Measurements from ENCODE around the gene DDX50.
"Not testable (repeated sequence)": the region's sequence is repeated elsewhere in the genome, so short reads cannot be mapped to it uniquely, and the experiment has no call there.

The DDX50 gene, protein sequence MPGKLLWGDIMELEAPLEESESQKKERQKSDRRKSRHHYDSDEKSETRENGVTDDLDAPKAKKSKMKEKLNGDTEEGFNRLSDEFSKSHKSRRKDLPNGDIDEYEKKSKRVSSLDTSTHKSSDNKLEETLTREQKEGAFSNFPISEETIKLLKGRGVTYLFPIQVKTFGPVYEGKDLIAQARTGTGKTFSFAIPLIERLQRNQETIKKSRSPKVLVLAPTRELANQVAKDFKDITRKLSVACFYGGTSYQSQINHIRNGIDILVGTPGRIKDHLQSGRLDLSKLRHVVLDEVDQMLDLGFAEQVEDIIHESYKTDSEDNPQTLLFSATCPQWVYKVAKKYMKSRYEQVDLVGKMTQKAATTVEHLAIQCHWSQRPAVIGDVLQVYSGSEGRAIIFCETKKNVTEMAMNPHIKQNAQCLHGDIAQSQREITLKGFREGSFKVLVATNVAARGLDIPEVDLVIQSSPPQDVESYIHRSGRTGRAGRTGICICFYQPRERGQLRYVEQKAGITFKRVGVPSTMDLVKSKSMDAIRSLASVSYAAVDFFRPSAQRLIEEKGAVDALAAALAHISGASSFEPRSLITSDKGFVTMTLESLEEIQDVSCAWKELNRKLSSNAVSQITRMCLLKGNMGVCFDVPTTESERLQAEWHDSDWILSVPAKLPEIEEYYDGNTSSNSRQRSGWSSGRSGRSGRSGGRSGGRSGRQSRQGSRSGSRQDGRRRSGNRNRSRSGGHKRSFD

GRCh38 chr10:68901105-68901927 is at the start of gene DDX50:
Gene DDX50 (plus strand): TSS chr10:68901315. CDS start chr10:68901385, 70 bp downstream.
- DNase-seq = peak; percentile 100

DNA sequence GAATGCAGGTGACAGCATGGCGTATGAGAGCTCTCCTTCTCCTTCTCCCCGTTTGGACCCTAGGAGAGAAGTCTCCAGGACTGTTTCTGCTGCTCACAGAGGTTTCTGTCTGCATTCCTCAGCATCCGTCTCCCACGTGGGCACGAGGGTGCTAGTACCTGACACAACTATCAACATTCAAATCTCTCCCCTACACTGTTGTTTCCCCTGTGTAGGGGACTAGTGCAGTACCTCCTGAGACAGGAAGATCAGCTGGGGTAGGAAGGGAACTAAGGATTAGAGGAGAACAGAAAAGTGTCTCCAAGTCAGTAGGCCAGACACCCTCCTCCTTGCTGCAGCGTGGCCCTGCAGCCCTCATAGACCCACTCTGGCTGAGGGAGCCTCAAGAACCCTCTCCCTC is 44.8 kb upstream of the DDX50 start:
- no peak for DNase-seq

GRCh38 chr10:68857005-68857404 is 44.1 kb upstream of the DDX50 start:
- no peak for DNase-seq

- DNase-seq = peak; percentile 44
Observed at GRCh38 chr10:68861253-68861652, 39.9 kb upstream of the DDX50 start.

- DNase-seq = no peak
Observed at GRCh38 chr10:68864611-68865010, 36.5 kb upstream of the DDX50 start.

DNA sequence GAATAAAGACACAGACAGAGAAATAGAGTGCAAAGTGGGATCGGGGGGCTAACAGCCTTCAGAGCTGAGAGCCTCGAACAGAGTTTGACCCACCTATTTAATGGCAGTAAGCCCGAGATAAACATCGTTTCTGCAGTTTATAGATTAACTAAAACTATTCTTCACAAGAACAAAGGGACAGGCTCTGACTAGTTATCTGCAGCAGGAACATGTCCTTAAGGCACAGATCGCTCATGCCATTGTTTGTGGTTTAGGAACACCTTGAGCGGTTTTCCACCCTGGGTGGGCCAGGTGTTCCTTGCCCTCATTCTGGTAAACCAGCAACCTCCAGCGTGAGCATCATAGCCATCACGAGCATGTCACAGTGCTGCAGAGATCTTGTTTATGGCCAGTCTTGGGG is 32.9 kb upstream of the DDX50 start:
- not testable (repeated sequence) for DNase-seq

GRCh38 chr10:68869623-68870022 is 31.5 kb upstream of the DDX50 start:
- no peak for DNase-seq

DNA sequence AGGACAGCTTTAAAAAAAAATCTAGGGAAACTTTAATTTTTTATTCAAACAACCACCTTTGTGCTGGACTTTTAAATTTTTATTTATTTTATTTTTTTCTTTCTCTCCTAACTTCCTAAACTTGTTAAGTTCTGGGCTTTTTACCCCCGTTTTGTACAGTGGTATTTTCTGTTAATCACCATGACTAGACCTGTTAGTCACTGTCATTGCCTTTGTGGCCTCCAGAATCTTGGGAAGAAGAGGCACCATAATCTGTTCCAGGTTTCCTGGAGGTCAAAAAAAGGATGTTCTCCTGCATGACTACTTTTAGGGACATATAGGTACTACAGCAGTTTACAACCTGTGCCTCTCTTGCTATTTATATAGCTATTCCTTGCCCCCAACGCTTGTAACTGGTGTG is 31.1 kb upstream of the DDX50 start:
- DNase-seq = no peak

DNA sequence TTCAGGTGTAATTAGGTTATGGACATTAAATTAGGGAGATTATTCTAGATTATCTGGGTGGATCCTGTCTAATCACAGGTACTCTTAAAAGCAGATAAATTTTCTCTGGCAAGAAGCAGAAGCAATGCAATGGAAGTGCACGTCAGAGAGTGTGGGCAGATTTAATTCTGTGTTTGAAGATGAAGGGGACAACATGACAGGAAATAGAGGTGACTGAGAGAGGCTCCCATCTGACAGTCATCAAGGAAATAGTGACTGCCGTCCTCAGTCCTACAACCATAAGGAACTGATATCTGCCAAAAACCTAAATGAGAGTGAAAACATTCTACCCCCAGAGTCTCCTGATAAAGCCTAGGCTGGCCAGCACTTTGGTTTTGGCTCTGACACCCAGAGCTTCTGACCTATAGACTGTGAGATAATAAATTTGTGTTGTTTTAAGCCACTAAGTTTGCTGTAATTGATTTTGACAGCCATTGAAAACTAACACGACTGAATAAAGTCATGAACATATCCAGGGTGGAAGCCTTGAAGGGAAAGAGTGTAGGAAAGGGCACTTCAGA is 30.5 kb upstream of the DDX50 start:
- DNase-seq = no peak

GRCh38 chr10:68871105-68871711 is 29.9 kb upstream of the DDX50 start:
- DNase-seq = no peak

GRCh38 chr10:68871731-68872342 is 29.3 kb upstream of the DDX50 start:
- DNase-seq = no peak

DNA sequence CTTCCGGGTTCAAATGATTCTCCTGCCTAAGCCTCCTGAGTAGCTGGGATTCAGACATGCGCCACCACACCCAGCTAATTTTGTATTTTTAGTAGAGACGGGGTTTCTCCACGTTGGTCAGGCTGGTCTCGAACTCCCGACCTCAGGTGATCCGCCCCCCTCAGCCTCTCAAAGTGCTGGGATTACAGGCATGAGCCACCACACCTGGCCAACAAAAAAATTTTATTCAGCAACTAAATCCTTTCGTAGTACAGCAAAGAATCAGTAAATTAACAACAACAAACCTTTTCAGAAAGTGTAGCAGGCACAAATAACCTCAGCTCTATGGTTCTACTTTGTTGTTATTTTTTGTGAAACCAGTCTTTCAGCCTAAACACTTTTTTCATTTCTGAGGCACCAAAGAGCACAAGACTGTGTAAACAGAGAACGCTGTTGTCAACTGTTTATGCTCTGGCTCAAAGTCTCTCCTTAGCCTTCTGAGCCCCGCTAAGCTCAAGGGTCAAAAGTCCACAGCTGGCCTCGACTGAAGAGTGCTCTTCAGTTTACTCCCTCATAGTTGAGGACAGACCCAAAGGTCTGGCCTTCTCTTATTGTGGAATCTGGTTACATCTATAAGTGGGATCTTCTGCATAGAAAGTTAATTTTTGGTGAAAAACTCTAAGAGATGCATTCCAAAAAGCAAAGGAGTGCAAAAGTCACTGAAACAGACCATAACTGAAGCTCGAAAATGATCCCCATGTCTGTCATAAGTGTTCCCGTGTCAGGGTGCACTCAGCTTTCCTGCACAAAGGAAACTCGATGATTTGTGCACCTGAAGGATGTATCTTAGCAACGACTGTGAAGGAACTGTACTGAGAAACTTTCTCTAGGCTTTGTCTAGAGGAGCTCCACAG is 24.6 kb upstream of the DDX50 start:
- no peak for DNase-seq

DNA sequence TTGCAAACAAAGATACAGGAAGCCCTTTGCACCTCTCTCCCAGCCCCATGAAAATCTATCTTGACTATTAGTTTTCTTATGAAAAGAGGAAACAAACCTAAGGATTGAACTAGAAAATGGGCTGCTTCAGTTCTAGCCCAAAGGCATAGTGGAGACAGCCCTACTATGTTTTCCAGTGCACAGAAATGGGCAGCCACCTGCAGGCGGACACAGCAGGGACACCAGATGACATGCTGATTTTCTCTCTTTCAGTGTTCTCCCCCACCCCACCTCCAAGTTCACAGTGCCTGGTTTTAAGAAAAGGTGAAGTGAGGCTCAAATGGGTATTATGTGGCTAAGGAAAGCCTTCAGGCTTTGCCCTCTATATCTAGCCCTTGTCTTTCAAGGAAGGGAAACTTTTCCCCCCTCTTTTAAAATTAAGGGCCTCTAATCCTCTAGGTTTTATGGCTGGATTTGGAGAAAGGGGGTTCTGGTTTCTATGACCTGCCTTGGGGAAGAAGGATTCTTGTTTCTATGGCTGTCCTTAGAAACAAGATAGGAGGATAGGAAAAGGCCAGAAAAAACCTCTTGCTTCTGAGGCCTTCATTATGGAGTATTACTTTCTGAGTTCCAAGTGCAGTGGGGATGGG is 23.5 kb upstream of the DDX50 start:
- no peak for DNase-seq

GRCh38 chr10:68878496-68878895 is 22.6 kb upstream of the DDX50 start:
- DNase-seq = no peak

- DNase-seq = no peak
Observed at GRCh38 chr10:68879628-68880027, 21.5 kb upstream of the DDX50 start.

DNA sequence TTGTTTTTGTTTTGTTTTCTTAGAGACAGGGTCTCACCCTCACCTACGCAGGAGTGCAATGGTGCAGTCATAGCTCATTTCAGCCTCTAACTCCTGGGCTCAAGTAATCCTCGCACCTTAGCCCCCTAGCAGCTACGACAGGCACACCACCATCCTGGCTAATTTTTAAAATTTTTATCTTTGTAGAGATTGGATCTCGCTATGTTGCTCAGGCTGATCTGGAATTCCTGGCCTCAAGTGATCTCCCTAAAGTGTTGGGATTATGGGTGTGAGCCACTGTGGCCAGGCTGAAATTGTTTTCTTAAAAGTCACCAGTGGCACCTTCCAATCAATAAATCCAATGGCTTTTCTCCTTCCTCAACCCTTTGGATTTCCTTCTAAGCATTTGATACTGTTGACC is 20.9 kb upstream of the DDX50 start:
- no peak for DNase-seq

GRCh38 chr10:68895041-68895440 is 6.1 kb upstream of the DDX50 start:
- no peak for DNase-seq

DNA sequence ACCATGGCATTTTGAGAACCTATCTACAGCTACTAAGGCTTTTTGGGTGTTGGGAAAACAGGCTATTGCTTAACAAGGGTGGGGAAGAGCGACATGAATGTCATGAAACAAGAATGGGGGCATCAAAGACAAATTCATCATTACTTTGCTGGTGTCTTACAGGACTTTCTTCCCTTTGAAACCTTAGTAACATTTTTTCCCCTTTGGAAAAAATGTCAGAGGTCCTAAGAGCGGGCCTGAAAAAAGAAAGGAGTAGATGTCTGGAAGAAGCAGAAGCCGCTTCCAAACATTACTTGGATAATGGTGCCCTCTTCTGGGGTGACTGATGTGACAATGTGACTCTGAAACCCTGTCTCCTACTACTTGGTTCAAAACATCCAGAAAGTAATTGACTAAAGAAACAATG is 3.8 kb upstream of the DDX50 start:
- DNase-seq = peak; percentile 91

DNA sequence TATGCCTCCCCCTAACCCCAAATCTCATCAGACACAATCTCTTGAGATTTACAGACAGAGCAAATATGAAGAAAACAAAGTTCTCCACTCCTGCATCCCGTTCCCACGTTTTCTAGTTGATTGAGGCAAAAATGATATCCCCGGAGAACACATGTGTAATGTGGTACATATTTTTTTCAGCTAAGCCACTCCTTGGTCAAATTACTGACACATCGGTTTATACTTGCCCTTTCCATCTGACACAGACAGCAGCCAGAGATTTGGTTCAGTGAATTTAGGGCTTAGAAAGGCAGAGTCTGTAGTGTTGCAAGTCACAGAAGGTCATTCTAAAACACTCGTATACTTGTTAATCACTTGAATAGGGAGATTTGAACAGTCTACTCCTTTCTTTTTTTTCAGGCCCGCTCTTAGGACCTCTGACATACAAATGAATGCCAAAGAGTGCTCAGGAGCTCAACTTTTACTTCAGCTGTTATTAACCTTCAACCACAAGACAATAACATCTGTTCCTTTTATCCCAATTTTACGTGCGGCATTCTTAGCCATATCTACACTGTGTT is 1.8 kb upstream of the DDX50 start:
- DNase-seq = no peak

DNA sequence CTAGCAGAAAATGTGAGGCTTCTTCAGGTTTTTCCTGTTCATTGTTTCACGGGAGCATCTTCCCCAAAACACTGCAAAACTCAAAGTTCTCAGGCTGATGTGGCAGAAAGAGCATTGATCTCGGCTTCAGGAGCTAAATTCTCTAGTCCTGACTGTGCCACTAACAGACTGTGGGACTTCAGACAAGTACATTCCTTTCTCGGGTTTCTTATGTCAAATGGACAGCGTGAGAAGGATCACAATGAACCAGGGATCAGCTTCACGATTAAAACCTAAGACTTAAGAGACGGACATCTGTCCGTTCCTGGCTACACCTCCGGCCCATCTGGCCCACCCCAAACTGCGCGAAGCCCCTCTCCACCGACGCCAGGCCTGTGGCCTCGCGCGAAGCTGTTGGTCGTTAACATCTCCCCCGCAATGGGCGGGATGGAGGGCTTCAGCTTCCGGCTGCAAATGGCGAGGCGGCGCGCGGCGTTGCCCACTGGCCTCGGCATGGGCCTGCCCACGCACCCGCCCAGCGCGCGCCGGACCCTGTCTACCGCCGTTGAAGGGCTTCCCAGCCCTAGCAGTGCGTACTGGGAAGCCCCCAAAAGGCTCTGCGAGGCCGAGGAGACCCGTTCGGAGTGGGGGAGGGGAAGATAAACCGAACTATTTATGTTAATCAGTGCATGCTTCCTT is 549 bp upstream of the DDX50 start:
- no peak for DNase-seq

All from OCI-M1 (cell line).